OCI-LY3 (cell line): Measurements from ENCODE around the gene TKTL2.
A peak's percentile ranks its signal among the peaks of the same experiment; 100 is the strongest.

Experiments
- H2AFZ ChIP-seq: fragments of 200-600, 300-600 bp; shearing (Covaris generic); 2 replicates; pipeline ENCODE4 v1.6.0; 2014; ENCODE audit warnings: antibody characterized with exemption, low read depth, low read length
- H3K27ac ChIP-seq: fragments of 200-600, 300-600 bp; sonication (generic); 2 replicates; pipeline ENCODE4 v1.5.1; 2014; ENCODE audit warnings: mild to moderate bottlenecking, low read length, moderate library complexity, mixed read lengths
- H3K27me3 ChIP-seq: fragments of 200-600, 300-600 bp; sonication (generic); 2 replicates; pipeline ENCODE4 v1.6.1; 2014; ENCODE audit warnings: low read depth, low read length, mixed read lengths
- H3K36me3 ChIP-seq: fragments of 200-600, 300-600 bp; sonication (generic); replicated peaks from 2 replicates; pipeline ENCODE3; 2014; ENCODE audit warnings: low read depth, low read length, mixed read lengths
- H3K4me1 ChIP-seq: fragments of 300-600, 200-600 bp; sonication (generic); 2 replicates; pipeline ENCODE4 v1.6.1; 2014; ENCODE audit warnings: low read length, mixed read lengths
- H3K4me2 ChIP-seq: fragments of 200-600, 300-600 bp; sonication (generic); 2 replicates; pipeline ENCODE4 v1.6.1; 2014; ENCODE audit warnings: low read length, mixed read lengths
- H3K4me3 ChIP-seq: fragments of 300-600, 200-600 bp; sonication (generic); 2 replicates; pipeline ENCODE4 v1.5.1; 2014; ENCODE audit warnings: antibody characterized with exemption, mild to moderate bottlenecking, low read length, moderate library complexity
- H3K79me2 ChIP-seq: fragments of 300-600, 200-600 bp; shearing (Covaris generic); 2 replicates; pipeline ENCODE4 v1.6.1; 2014; ENCODE audit warnings: mild to moderate bottlenecking, low read length, mixed read lengths
- H3K9ac ChIP-seq: fragments of 300-600, 200-600 bp; shearing (Covaris generic); 2 replicates; pipeline ENCODE4 v1.6.0; 2014; ENCODE audit warnings: mild to moderate bottlenecking, low read length, moderate library complexity
- H3K9me3 ChIP-seq: fragments of 200-600, 300-600 bp; shearing (Covaris generic); 2 replicates; pipeline ENCODE4 v1.6.1; 2014; ENCODE audit warnings: low read length, mixed read lengths; ENCODE audit not compliant: insufficient read depth
- H4K20me1 ChIP-seq: fragments of 200-600, 300-600 bp; sonication (generic); 2 replicates; pipeline ENCODE4 v1.6.1; 2016; ENCODE audit warnings: low read length, mixed read lengths; ENCODE audit not compliant: insufficient read depth
- CTCF ChIP-seq: fragments of 200-600, 300-600 bp; sonication (generic); IDR thresholded peaks from 2 replicates; pipeline ENCODE4 v1.5.1; 2014; ENCODE audit warnings: antibody characterized with exemption, low read length, low read depth
- EZH2phosphoT487 ChIP-seq: fragments of 200-600 bp; shearing (Covaris generic); IDR thresholded peaks from 2 replicates; pipeline ENCODE4 v1.6.1; 2018; ENCODE audit warnings: antibody characterized with exemption, mixed run types, low read depth

TKTL2 gene

GRCh38 chr4:163484906-163485305 is 11.4 kb upstream of the TKTL2 start:
- peak; percentile 99 for TF ChIP-seq CTCF
- no peak for TF ChIP-seq EZH2phosphoT487
- Histone ChIP-seq H3K4me3 (no peak overlapping the region), H3K27me3 (no peaks in the 10 kb centered on the region), H3K36me3 (no peaks in the 10 kb centered on the region), H2AFZ (no peak overlapping the region), H3K4me2 (peak overlapping the region; percentile 30), H3K27ac (no peak overlapping the region), H3K79me2 (no peaks in the 10 kb centered on the region), H3K4me1 (peaks cover 52% of the 10 kb centered on the region), H3K9me3 (no peaks in the 10 kb centered on the region), H4K20me1 (no peaks in the 10 kb centered on the region), H3K9ac (no peak overlapping the region)

- Histone ChIP-seq H3K9ac (peak overlapping the region; percentile 9; the same call in 1 of the 2 replicates), H3K9me3 (no peaks in the 10 kb centered on the region), H3K4me2 (peak overlapping the region; percentile 57), H4K20me1 (no peaks in the 10 kb centered on the region), H2AFZ (no peak overlapping the region), H3K27me3 (no peaks in the 10 kb centered on the region), H3K27ac (peak overlapping the region; percentile 46), H3K4me3 (peak overlapping the region; percentile 6), H3K79me2 (no peaks in the 10 kb centered on the region), H3K36me3 (no peaks in the 10 kb centered on the region), H3K4me1 (peaks cover 49% of the 10 kb centered on the region)
- TF ChIP-seq EZH2phosphoT487 (no peak), CTCF (no peak)
Measured at GRCh38 chr4:163482190-163482589, 8.6 kb upstream of the TKTL2 start.

GRCh38 chr4:163476761-163477438 is 3.3 kb upstream of the TKTL2 start:
- Histone ChIP-seq H3K4me3 (no peak overlapping the region), H2AFZ (no peak overlapping the region), H3K27me3 (no peaks in the 10 kb centered on the region), H3K79me2 (no peaks in the 10 kb centered on the region), H3K9ac (no peak overlapping the region), H3K27ac (no peak overlapping the region), H3K4me2 (no peak overlapping the region), H4K20me1 (no peaks in the 10 kb centered on the region), H3K9me3 (no peaks in the 10 kb centered on the region), H3K36me3 (no peaks in the 10 kb centered on the region), H3K4me1 (peaks cover 14% of the 10 kb centered on the region)
- TF ChIP-seq EZH2phosphoT487 (no peak), CTCF (no peak)

- Histone ChIP-seq H3K36me3 (no peaks in the 10 kb centered on the region), H3K79me2 (no peaks in the 10 kb centered on the region), H2AFZ (no peak overlapping the region), H3K9me3 (no peaks in the 10 kb centered on the region), H3K9ac (no peak overlapping the region), H3K4me1 (peaks cover 7% of the 10 kb centered on the region), H3K4me3 (no peak overlapping the region), H3K27ac (no peak overlapping the region), H3K27me3 (no peaks in the 10 kb centered on the region), H4K20me1 (no peaks in the 10 kb centered on the region), H3K4me2 (no peak overlapping the region; the same call in 1 of the 2 replicates)
- TF ChIP-seq CTCF (no peak), EZH2phosphoT487 (no peak)
Measured at GRCh38 chr4:163474027-163474426, 473 bp upstream of the TKTL2 start.
